Lower leg skin (tissue), 3 donors: ENCODE data around the gene PRDM11.

Source experiments
- CTCF ChIP-seq, 3 donors: fragments of 450-650 bp; IDR thresholded peaks; one replicate each; pipeline ENCODE4 v1.5.1; 2016; ENCODE audit warnings: antibody characterized with exemption in 3 of 3, mild to moderate bottlenecking in 3 of 3, moderate library complexity in 2 of 3
- POLR2A ChIP-seq, 2 donors: fragments of 450-650 bp; IDR thresholded peaks; one replicate each; pipeline ENCODE4 v1.6.1; 2016 to 2017; ENCODE audit warnings: antibody characterized with exemption in 2 of 2, mild to moderate bottlenecking in 1 of 2, moderate library complexity in 1 of 2

GRCh38 chr11:45218705-45219104 is 72.3 kb downstream of the PRDM11 start:
- TF ChIP-seq POLR2A (IDR thresholded peaks at IDR 0.05) (no peak), CTCF (IDR thresholded peaks at IDR 0.05) (no peak)
